ENCODE results near the gene SFRP5. TPM values are rescaled to one million over a fixed set of nuclear protein-coding genes. Genes with fewer than 3 reads are reported as not detected.

The SFRP5 gene
- total RNA-seq, 1 experiment from 2014 or later = not detected

- TF ChIP-seq, protein P1, sequence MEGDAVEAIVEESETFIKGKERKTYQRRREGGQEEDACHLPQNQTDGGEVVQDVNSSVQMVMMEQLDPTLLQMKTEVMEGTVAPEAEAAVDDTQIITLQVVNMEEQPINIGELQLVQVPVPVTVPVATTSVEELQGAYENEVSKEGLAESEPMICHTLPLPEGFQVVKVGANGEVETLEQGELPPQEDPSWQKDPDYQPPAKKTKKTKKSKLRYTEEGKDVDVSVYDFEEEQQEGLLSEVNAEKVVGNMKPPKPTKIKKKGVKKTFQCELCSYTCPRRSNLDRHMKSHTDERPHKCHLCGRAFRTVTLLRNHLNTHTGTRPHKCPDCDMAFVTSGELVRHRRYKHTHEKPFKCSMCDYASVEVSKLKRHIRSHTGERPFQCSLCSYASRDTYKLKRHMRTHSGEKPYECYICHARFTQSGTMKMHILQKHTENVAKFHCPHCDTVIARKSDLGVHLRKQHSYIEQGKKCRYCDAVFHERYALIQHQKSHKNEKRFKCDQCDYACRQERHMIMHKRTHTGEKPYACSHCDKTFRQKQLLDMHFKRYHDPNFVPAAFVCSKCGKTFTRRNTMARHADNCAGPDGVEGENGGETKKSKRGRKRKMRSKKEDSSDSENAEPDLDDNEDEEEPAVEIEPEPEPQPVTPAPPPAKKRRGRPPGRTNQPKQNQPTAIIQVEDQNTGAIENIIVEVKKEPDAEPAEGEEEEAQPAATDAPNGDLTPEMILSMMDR (IDR thresholded peaks at IDR 0.05 in 2 of 3, conservative IDR thresholded peaks at IDR 0.05 in 1 of 3; ENCODE audit: borderline replicate concordance in 1 of 3, insufficient read depth in 1 of 3, low read depth in 2 of 3, low read length in 2 of 3) = no peak
- TF ChIP-seq SRF (IDR thresholded peaks at IDR 0.05; ENCODE audit: low read depth) = no peak
- no peak for TF ChIP-seq POLR2A (IDR thresholded peaks at IDR 0.05; ENCODE audit: borderline replicate concordance, extremely low read depth, insufficient read depth, insufficient read length)
- no peak for TF ChIP-seq FOSL1 (IDR thresholded peaks at IDR 0.05; ENCODE audit: low read depth)
- no peak for TF ChIP-seq ZNF274 (IDR thresholded peaks at IDR 0.05; ENCODE audit: low read depth, low read length)
- no peak for TF ChIP-seq RAD21 (IDR thresholded peaks at IDR 0.05; ENCODE audit: low read depth)
- TF ChIP-seq, protein P2, sequence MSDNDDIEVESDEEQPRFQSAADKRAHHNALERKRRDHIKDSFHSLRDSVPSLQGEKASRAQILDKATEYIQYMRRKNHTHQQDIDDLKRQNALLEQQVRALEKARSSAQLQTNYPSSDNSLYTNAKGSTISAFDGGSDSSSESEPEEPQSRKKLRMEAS (IDR thresholded peaks at IDR 0.05) = no peak
- TF ChIP-seq POLR2AphosphoS5 (IDR thresholded peaks at IDR 0.05; ENCODE audit: low read depth, low read length) = no peak
- no peak for TF ChIP-seq EZH2 (IDR thresholded peaks at IDR 0.05)
- TF ChIP-seq EGR1 (IDR thresholded peaks at IDR 0.05; ENCODE audit: low read depth) = no peak
- no peak for TF ChIP-seq SP1 (IDR thresholded peaks at IDR 0.05; ENCODE audit: low read depth)
- no peak for TF ChIP-seq TCF7L2 (IDR thresholded peaks at IDR 0.05; ENCODE audit: borderline replicate concordance, extremely low read depth, insufficient read depth, insufficient read length)
- TF ChIP-seq ZFX (IDR thresholded peaks at IDR 0.05) = no peak
These were observed 10.8 kb upstream of the SFRP5 start (continued) for GRCh38 chr10:97782455-97783228.

All from HCT116 (cell line).